T-cell (primary cell): ENCODE data around the gene TSPO. TPM values are rescaled to one million over a fixed set of nuclear protein-coding genes. Genes with fewer than 3 reads are reported as not detected.

Experiments
- ATAC-seq, 4 experiments: fragments of 200-7000 bp in 3 of 4; fragments of 150-1000 bp in 1 of 4; cut with Tn5 transposase; replicated peaks in 1 of 4; 1 replicate in 3 of 4; 2 replicates in 1 of 4; pipeline ENCODE4 v1.10.0; 2021; ENCODE audit warnings: moderate library complexity in 3 of 4, mild to moderate bottlenecking in 2 of 4, moderate number of reproducible peaks in 1 of 4
- CTCF ChIA-PET, 2 donors: fragments of 300-600 bp; sonication (Branson Sonifier 250); formaldehyde crosslinking; loops; one replicate each; lab custom pipeline; 2022; ENCODE audit warnings: antibody characterized with exemption in 2 of 2; lab: Charles Lee
- POLR2A ChIA-PET, 2 donors: fragments of 300-600 bp; sonication (Branson Sonifier 250); formaldehyde crosslinking; loops; one replicate each; lab custom pipeline; 2022; ENCODE audit warnings: antibody characterized with exemption in 2 of 2; lab: Charles Lee
- DNase-seq, 35 experiments: peaks; one replicate each; pipeline versions ENCODE4 v3.0.0 to v3.0.0-alpha.2; 2013 to 2023
- H3K27ac ChIP-seq: one replicate; pipeline ENCODE4 v1.5.1; 2013; ENCODE audit warnings: low read length
- H3K27me3 ChIP-seq, 2 experiments: replicated peaks in 1 of 2; 1 replicate in 1 of 2; 2 replicates in 1 of 2; pipeline versions ENCODE4 v1.6.1 to v1.7.0; 2013; ENCODE audit warnings: low read length in 1 of 2, mixed read lengths in 1 of 2; ENCODE audit not compliant: control insufficient read depth in 2 of 2, insufficient read depth in 2 of 2; ENCODE audit errors: extremely low read depth in 1 of 2
- H3K36me3 ChIP-seq, 2 donors: 1 replicate in 1 of 2; 2 replicates in 1 of 2; pipeline versions ENCODE4 v1.6.1 to v1.7.0; 2013; ENCODE audit warnings: low read length in 1 of 2; ENCODE audit not compliant: control insufficient read depth in 2 of 2, insufficient read depth in 1 of 2; ENCODE audit errors: extremely low read depth in 1 of 2
- H3K4me1 ChIP-seq, 2 experiments: 1 replicate in 1 of 2; 2 replicates in 1 of 2; pipeline versions ENCODE4 v1.6.1 to v1.7.0; 2013; ENCODE audit warnings: low read length in 2 of 2, mixed read lengths in 1 of 2; ENCODE audit not compliant: insufficient read depth in 2 of 2, control insufficient read depth in 1 of 2; ENCODE audit errors: extremely low read depth in 1 of 2
- H3K4me3 ChIP-seq, 2 donors: 1 replicate in 1 of 2; 2 replicates in 1 of 2; pipeline versions ENCODE4 v1.5.1 to v1.7.0; 2013; ENCODE audit warnings: mild to moderate bottlenecking in 2 of 2, low read length in 1 of 2, moderate library complexity in 1 of 2; ENCODE audit not compliant: control insufficient read depth in 1 of 2; ENCODE audit errors: extremely low read depth in 1 of 2
- H3K9me3 ChIP-seq: 2 replicates; pipeline ENCODE4 v1.7.0; 2013
- H3K27ac Mint-ChIP-seq, 2 donors: one replicate each; pipeline ENCODE4 v1.8.0; 2020 to 2021; ENCODE audit warnings: mild to moderate bottlenecking in 2 of 2, mixed read lengths in 2 of 2
- H3K27me3 Mint-ChIP-seq, 2 donors: one replicate each; pipeline ENCODE4 v1.8.0; 2021 to 2022; ENCODE audit warnings: mixed read lengths in 2 of 2
- H3K36me3 Mint-ChIP-seq: one replicate; pipeline ENCODE4 v1.8.0; 2021; ENCODE audit warnings: mixed read lengths
- H3K4me1 Mint-ChIP-seq, 3 donors: one replicate each; pipeline ENCODE4 v1.8.0; 2020 to 2022; ENCODE audit warnings: mixed read lengths in 3 of 3, mild to moderate bottlenecking in 1 of 3
- H3K4me3 Mint-ChIP-seq, 3 donors: one replicate each; pipeline ENCODE4 v1.8.0; 2020 to 2022; ENCODE audit warnings: mild to moderate bottlenecking in 3 of 3, mixed read lengths in 3 of 3, moderate library complexity in 3 of 3
- H3K9me3 Mint-ChIP-seq, 3 donors: one replicate each; pipeline ENCODE4 v1.8.0; 2020 to 2022; ENCODE audit warnings: mixed read lengths in 3 of 3
- WGBS: methylation state at CpG from one replicate; pipeline ENCODE4 v1.1.5; 2013; ENCODE audit warnings: missing lambda C conversion rate; ENCODE audit not compliant: insufficient coverage; 5-methylcytosine and 5-hydroxymethylcytosine counted together
- total RNA-seq, 35 experiments: library from RNA in 6 of 35; stranded (reverse) in 6 of 35; fragments of 120-200 nt in 1 of 35; gene quantifications; one replicate each; pipeline versions ENCODE4 v1.2.1 to v1.2.4 and lab custom pipeline; 2013 to 2026

Gene TSPO
- total RNA-seq, 5 donors from 2014 or later (not counting 1 experiment from before 2014, with no cell fraction given): 50.2 to 128 (median 101) TPM

- H3K4me3 ChIP-seq: no peak overlapping the region
- no peak overlapping the region for H3K27ac ChIP-seq
- Mint-ChIP-seq H3K9me3 (no peaks in the 10 kb centered on the region), H3K4me3 (no peak overlapping the region), H3K4me1 (peaks cover 2 to 19% (median 13%) of the 10 kb centered on the region in 3 donors), H3K27me3 (no peaks in the 10 kb centered on the region), H3K36me3 (peaks cover 10% of the 10 kb centered on the region), H3K27ac (peak overlapping the region in 1 of 2 donors; percentile 17)
- DNase-seq: no peak
- 93% methylated on average over 3 of the region's 8 CpGs for WGBS
- no peaks in the 10 kb centered on the region for H3K9me3 ChIP-seq
- H3K36me3 ChIP-seq: peaks cover 0 to 7% of the 10 kb centered on the region in 2 donors
- ChIA-PET CTCF (no interaction called here), POLR2A (no interaction called here)
- H3K4me1 ChIP-seq: no peaks in the 10 kb centered on the region
- H3K27me3 ChIP-seq: no peaks in the 10 kb centered on the region
- ATAC-seq: no peak
These were observed 9.3 kb downstream of the TSPO start for GRCh38 chr22:43160497-43161126.

DNA sequence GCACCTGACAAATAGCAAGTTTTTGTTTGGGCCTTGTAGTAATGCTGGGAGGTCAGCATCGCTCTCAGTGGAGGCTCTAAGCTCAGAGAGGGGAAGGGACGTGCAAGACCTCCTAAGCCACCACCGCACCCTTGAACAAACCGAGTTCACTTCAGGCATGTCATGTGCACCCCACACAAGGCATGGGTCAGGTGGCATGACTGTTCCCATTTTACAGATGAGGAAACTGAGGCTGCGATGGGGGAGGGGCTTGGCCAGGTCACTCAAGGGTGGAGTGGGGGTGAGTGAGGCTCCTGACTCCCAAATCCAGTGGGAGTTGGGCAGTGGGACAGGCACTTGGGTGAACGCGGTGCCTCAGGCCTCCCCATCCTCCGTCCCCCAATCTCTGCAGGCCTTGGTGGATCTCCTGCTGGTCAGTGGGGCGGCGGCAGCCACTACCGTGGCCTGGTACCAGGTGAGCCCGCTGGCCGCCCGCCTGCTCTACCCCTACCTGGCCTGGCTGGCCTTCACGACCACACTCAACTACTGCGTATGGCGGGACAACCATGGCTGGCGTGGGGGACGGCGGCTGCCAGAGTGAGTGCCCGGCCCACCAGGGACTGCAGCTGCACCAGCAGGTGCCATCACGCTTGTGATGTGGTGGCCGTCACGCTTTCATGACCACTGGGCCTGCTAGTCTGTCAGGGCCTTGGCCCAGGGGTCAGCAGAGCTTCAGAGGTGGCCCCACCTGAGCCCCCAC lies 11.2 kb downstream of the TSPO start:
- ATAC-seq (no peak), DNase-seq (no peak)
- POLR2A ChIA-PET: no interaction called here
- no peaks in the 10 kb centered on the region for H3K27me3 ChIP-seq
- no peaks in the 10 kb centered on the region for H3K4me1 ChIP-seq
- CTCF ChIA-PET: no interaction called here
- Mint-ChIP-seq H3K4me3 (no peak overlapping the region), H3K27me3 (no peaks in the 10 kb centered on the region), H3K9me3 (no peaks in the 10 kb centered on the region), H3K36me3 (peaks cover 11% of the 10 kb centered on the region), H3K27ac (no peak overlapping the region), H3K4me1 (peaks cover 2 to 19% (median 6%) of the 10 kb centered on the region in 3 donors)
- H3K27ac ChIP-seq: no peak overlapping the region
- H3K9me3 ChIP-seq: no peaks in the 10 kb centered on the region
- WGBS: 94% methylated on average over 20 of the region's 24 CpGs
- peaks cover 2 to 7% of the 10 kb centered on the region in 2 donors for H3K36me3 ChIP-seq
- no peak overlapping the region for H3K4me3 ChIP-seq

- ATAC-seq: no peak
- Histone ChIP-seq H3K27ac (no peak overlapping the region), H3K27me3 (no peaks in the 10 kb centered on the region), H3K4me1 (no peaks in the 10 kb centered on the region), H3K4me3 (no peak overlapping the region), H3K9me3 (no peaks in the 10 kb centered on the region), H3K36me3 (peaks cover 2 to 7% of the 10 kb centered on the region in 2 donors)
- Mint-ChIP-seq H3K27ac (no peak overlapping the region), H3K27me3 (no peaks in the 10 kb centered on the region), H3K9me3 (no peaks in the 10 kb centered on the region), H3K4me1 (peaks cover 2 to 15% (median 2%) of the 10 kb centered on the region in 3 donors), H3K36me3 (peaks cover 13% of the 10 kb centered on the region), H3K4me3 (no peak overlapping the region)
- DNase-seq: no peak
- 94% methylated on average over 17 of the region's 18 CpGs for WGBS
- ChIA-PET CTCF (no interaction called here), POLR2A (interaction anchor here in 1 of 2 donors (0.5 kb wide), 1 partner anchor 66 kb away, joined by 4 read pairs; no protein-coding TSS in a partner anchor)
These were observed 12.0 kb downstream of the TSPO start for GRCh38 chr22:43163241-43163795.

GRCh38 chr22:43164636-43165035 lies 13.3 kb downstream of the TSPO start:
- H3K4me3 ChIP-seq: no peak overlapping the region
- ATAC-seq (no peak), DNase-seq (no peak)
- peaks cover 4 to 6% of the 10 kb centered on the region in 2 donors for H3K36me3 ChIP-seq
- Mint-ChIP-seq H3K4me1 (peaks cover 0 to 12% (median 2%) of the 10 kb centered on the region in 3 donors), H3K27ac (no peak overlapping the region), H3K27me3 (no peaks in the 10 kb centered on the region), H3K36me3 (peaks cover 14% of the 10 kb centered on the region), H3K4me3 (no peak overlapping the region), H3K9me3 (no peaks in the 10 kb centered on the region)
- WGBS: 65% methylated on average over 10 of the region's 16 CpGs
- CTCF ChIA-PET: interaction anchor here in 1 of 2 donors (0.5 kb wide), 1 partner anchor 17 kb away, joined by 3 read pairs; no protein-coding TSS in a partner anchor
- H3K27me3 ChIP-seq: no peaks in the 10 kb centered on the region
- no peak overlapping the region for H3K27ac ChIP-seq
- no peaks in the 10 kb centered on the region for H3K9me3 ChIP-seq
- no peaks in the 10 kb centered on the region for H3K4me1 ChIP-seq
- POLR2A ChIA-PET: no interaction called here

GRCh38 chr22:43166132-43166930 lies 15.0 kb downstream of the TSPO start:
- H3K27ac Mint-ChIP-seq: no peak overlapping the region
- ChIA-PET CTCF (no interaction called here), POLR2A (no interaction called here)
- H3K27ac ChIP-seq: no peak overlapping the region
- no peaks in the 10 kb centered on the region for H3K9me3 ChIP-seq
- WGBS: 86% methylated on average over 12 of the region's 23 CpGs
- H3K4me3 ChIP-seq: no peak overlapping the region
- ATAC-seq: no peak
- H3K4me1 Mint-ChIP-seq: peaks cover 0 to 12% (median 4%) of the 10 kb centered on the region in 3 donors
- DNase-seq: no peak
- H3K36me3 Mint-ChIP-seq: peaks cover 13% of the 10 kb centered on the region
- H3K4me3 Mint-ChIP-seq: no peak overlapping the region
- peaks cover 2 to 19% of the 10 kb centered on the region in 2 donors for H3K36me3 ChIP-seq
- no peaks in the 10 kb centered on the region for H3K9me3 Mint-ChIP-seq
- no peaks in the 10 kb centered on the region for H3K4me1 ChIP-seq
- H3K27me3 Mint-ChIP-seq: no peaks in the 10 kb centered on the region
- no peaks in the 10 kb centered on the region for H3K27me3 ChIP-seq

DNA sequence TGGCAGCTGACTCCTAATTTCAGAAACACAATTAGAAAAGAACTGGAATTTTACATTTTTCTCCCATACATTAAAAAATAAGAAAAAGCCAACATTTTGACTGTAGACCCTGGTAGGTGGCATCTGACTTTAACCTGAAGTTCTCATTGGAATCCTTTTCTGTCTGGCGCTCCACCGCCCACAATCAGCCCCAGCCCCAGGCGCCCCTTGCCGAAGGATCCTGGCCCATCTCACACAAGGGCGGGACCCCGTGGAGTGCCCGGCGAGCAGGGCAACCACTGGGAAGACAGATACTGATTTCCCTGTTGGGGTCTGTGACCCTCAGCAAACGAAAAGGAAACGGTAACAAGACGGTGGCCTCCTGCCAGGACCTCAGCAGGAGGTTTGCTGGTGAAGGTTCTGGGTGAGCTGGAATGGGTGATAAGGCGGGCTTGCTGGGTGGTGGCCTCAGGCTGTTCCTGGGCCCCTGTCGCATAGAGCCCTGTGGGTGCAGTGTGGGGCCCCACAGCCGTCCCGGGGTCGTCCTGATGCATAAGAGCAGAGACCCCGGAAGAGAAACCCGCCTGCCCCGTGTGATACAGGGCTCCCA lies 15.7 kb downstream of the TSPO start:
- Mint-ChIP-seq H3K4me1 (peaks cover 0 to 12% (median 4%) of the 10 kb centered on the region in 3 donors), H3K36me3 (peaks cover 13% of the 10 kb centered on the region), H3K27me3 (no peaks in the 10 kb centered on the region), H3K27ac (no peak overlapping the region), H3K9me3 (no peaks in the 10 kb centered on the region), H3K4me3 (no peak overlapping the region)
- Histone ChIP-seq H3K9me3 (no peaks in the 10 kb centered on the region), H3K27ac (no peak overlapping the region), H3K4me1 (no peaks in the 10 kb centered on the region), H3K36me3 (peaks cover 10 to 27% of the 10 kb centered on the region in 2 donors), H3K27me3 (no peaks in the 10 kb centered on the region), H3K4me3 (no peak overlapping the region)
- 96% methylated on average over 13 of the region's 19 CpGs for WGBS
- ChIA-PET CTCF (no interaction called here), POLR2A (no interaction called here)
- ATAC-seq: no peak
- no peak for DNase-seq
